H1 (cell line): ENCODE data around the gene NOS1AP. TPM values are rescaled to one million over a fixed set of nuclear protein-coding genes. Genes with fewer than 3 reads are reported as not detected.
A peak's percentile ranks its signal among the peaks of the same experiment; 100 is the strongest.

Experiments used
- CTCF ChIA-PET: fragments of 300-600 bp; sonication (Branson Sonifier 250); formaldehyde crosslinking; loops from one replicate; lab custom pipeline; 2021; ENCODE audit not compliant: partially characterized antibody; lab: Charles Lee
- POLR2A ChIA-PET: fragments of 300-600 bp; sonication (Branson Sonifier 250); formaldehyde crosslinking; loops from one replicate; lab custom pipeline; 2021; ENCODE audit warnings: inconsistent platforms; ENCODE audit not compliant: partially characterized antibody; lab: Charles Lee
- DNase-seq, 2 experiments: peaks; one replicate each; pipeline versions ENCODE4 v3.0.0 to v3.0.0-alpha.2; 2010 to 2022; ENCODE audit warnings: low spot score in 2 of 2, low read depth in 1 of 2, mixed read lengths in 1 of 2
- FAIRE-seq: peaks from 2 replicates; lab custom pipeline; 2011; peaks lifted over from hg19 to GRCh38; lab: Jason Lieb, UNC
- H2AFZ ChIP-seq: 2 replicates; pipeline ENCODE4 v1.8.1; 2012; ENCODE audit warnings: low read length, inconsistent platforms
- H2AK5ac ChIP-seq: 2 replicates; pipeline ENCODE4 v1.6.1; 2013; ENCODE audit warnings: low read depth, low read length
- H2BK120ac ChIP-seq: replicated peaks from 2 replicates; pipeline ENCODE3; 2013; ENCODE audit warnings: low read depth, low read length, inconsistent platforms
- H2BK12ac ChIP-seq: 2 replicates; pipeline ENCODE4 v1.6.1; 2013; ENCODE audit warnings: low read depth, low read length
- H2BK15ac ChIP-seq: 2 replicates; pipeline ENCODE4 v1.6.1; 2013; ENCODE audit warnings: low read length
- H2BK20ac ChIP-seq: 2 replicates; pipeline ENCODE4 v1.6.1; 2013; ENCODE audit warnings: low read length
- H2BK5ac ChIP-seq: 2 replicates; pipeline ENCODE4 v1.6.1; 2013; ENCODE audit warnings: low read depth, low read length
- H3K14ac ChIP-seq: 2 replicates; pipeline ENCODE4 v1.6.1; 2013; ENCODE audit warnings: inconsistent platforms; ENCODE audit not compliant: insufficient read length
- H3K18ac ChIP-seq: 2 replicates; pipeline ENCODE4 v1.6.1; 2013; ENCODE audit warnings: low read length; ENCODE audit errors: extremely low read depth
- H3K23ac ChIP-seq: 2 replicates; pipeline ENCODE4 v1.6.1; 2013; ENCODE audit warnings: inconsistent platforms; ENCODE audit not compliant: insufficient read length
- H3K23me2 ChIP-seq: 2 replicates; pipeline ENCODE4 v1.6.1; 2013; ENCODE audit warnings: low read depth, low read length
- H3K27ac ChIP-seq: 2 replicates; pipeline ENCODE4 v1.6.1; 2011; ENCODE audit warnings: low read depth, low read length, inconsistent platforms
- H3K27me3 ChIP-seq, 4 experiments: replicated peaks in 1 of 4; 1 replicate in 1 of 4; 2 replicates in 3 of 4; pipeline versions ENCODE4 v1.6.1 to v1.8.1; 2011 to 2013; ENCODE audit warnings: low read length in 3 of 4, mild to moderate bottlenecking in 3 of 4, inconsistent platforms in 2 of 4, mixed read lengths in 2 of 4, moderate library complexity in 1 of 4; ENCODE audit not compliant: control insufficient read depth in 3 of 4, insufficient read depth in 3 of 4; ENCODE audit errors: extremely low read depth in 1 of 4
- H3K36me3 ChIP-seq, 4 experiments: 2 replicates each; pipeline versions ENCODE4 v1.6.1 to v1.8.1; 2011 to 2013; ENCODE audit warnings: mild to moderate bottlenecking in 4 of 4, low read length in 3 of 4, moderate library complexity in 2 of 4, control low read depth in 1 of 4, inconsistent platforms in 1 of 4; ENCODE audit not compliant: insufficient read depth in 4 of 4, control insufficient read depth in 2 of 4
- H3K4ac ChIP-seq: replicated peaks from 2 replicates; pipeline ENCODE3; 2013; ENCODE audit warnings: low read length, low read depth, mixed read lengths, inconsistent platforms; ENCODE audit not compliant: insufficient read length
- H3K4me1 ChIP-seq, 4 experiments: replicated peaks in 1 of 4; 1 replicate in 1 of 4; 2 replicates in 3 of 4; pipeline versions ENCODE4 v1.6.1 to v1.8.1; 2011 to 2013; ENCODE audit warnings: low read length in 3 of 4, inconsistent platforms in 2 of 4, mixed read lengths in 1 of 4; ENCODE audit not compliant: insufficient read depth in 4 of 4, control insufficient read depth in 3 of 4
- H3K4me2 ChIP-seq, 2 experiments: 2 replicates each; pipeline versions ENCODE4 v1.6.1 to v1.8.1; 2011 to 2013; ENCODE audit warnings: low read depth in 2 of 2, low read length in 2 of 2, control low read depth in 1 of 2, inconsistent platforms in 1 of 2, mild to moderate bottlenecking in 1 of 2; ENCODE audit not compliant: insufficient read depth in 1 of 2
- H3K4me3 ChIP-seq, 4 experiments: fragments of 200-600, 300-600 bp in 1 of 4; sonication (generic), shearing (Covaris generic), sonication (Bioruptor Twin) in 1 of 4; 2 replicates each; pipeline versions ENCODE4 v1.5.1 to v1.8.1; 2011 to 2016; ENCODE audit warnings: low read length in 4 of 4, low read depth in 3 of 4, control low read depth in 2 of 4, inconsistent platforms in 2 of 4, mild to moderate bottlenecking in 2 of 4, mixed read lengths in 1 of 4, moderate library complexity in 1 of 4; ENCODE audit not compliant: insufficient read depth in 2 of 4; ENCODE audit errors: extremely low read depth in 1 of 4
- H3K56ac ChIP-seq: replicated peaks from 2 replicates; pipeline ENCODE3; 2013; ENCODE audit warnings: low read depth, mild to moderate bottlenecking, mixed read lengths, low read length, inconsistent platforms; ENCODE audit not compliant: insufficient read length
- H3K79me1 ChIP-seq: 2 replicates; pipeline ENCODE4 v1.6.1; 2013; ENCODE audit warnings: low read depth, low read length, control low read depth
- H3K79me2 ChIP-seq, 2 experiments: 2 replicates each; pipeline versions ENCODE4 v1.6.1 to v1.8.1; 2012 to 2013; ENCODE audit warnings: low read length in 2 of 2, mild to moderate bottlenecking in 2 of 2, inconsistent platforms in 1 of 2; ENCODE audit not compliant: insufficient read depth in 2 of 2, control insufficient read depth in 1 of 2
- H3K9ac ChIP-seq, 4 experiments: replicated peaks in 1 of 4; 1 replicate in 1 of 4; 2 replicates in 3 of 4; pipeline versions ENCODE4 v1.6.1 to v1.8.1; 2011 to 2013; ENCODE audit warnings: low read depth in 3 of 4, low read length in 3 of 4, control low read depth in 2 of 4, mild to moderate bottlenecking in 2 of 4, moderate library complexity in 2 of 4, inconsistent platforms in 1 of 4; ENCODE audit errors: extremely low read depth in 1 of 4
- H3K9me3 ChIP-seq, 2 experiments: 2 replicates each; pipeline versions ENCODE4 v1.6.1 to v1.8.1; 2012 to 2013; ENCODE audit warnings: mild to moderate bottlenecking in 2 of 2, moderate library complexity in 2 of 2, control low read depth in 1 of 2, inconsistent platforms in 1 of 2, low read depth in 1 of 2, low read length in 1 of 2, mixed read lengths in 1 of 2; ENCODE audit not compliant: insufficient read depth in 2 of 2
- H4K20me1 ChIP-seq, 2 experiments: replicated peaks in 1 of 2; 2 replicates each; pipeline versions ENCODE3 to v1.8.1; 2011 to 2013; ENCODE audit warnings: inconsistent platforms in 2 of 2, low read length in 2 of 2, mild to moderate bottlenecking in 1 of 2; ENCODE audit not compliant: insufficient read depth in 2 of 2, control insufficient read depth in 1 of 2
- H4K5ac ChIP-seq: 2 replicates; pipeline ENCODE4 v1.6.1; 2013; ENCODE audit warnings: low read length, low read depth, mixed read lengths, inconsistent platforms; ENCODE audit not compliant: insufficient read length
- H4K8ac ChIP-seq: 2 replicates; pipeline ENCODE4 v1.8.0; 2013; ENCODE audit warnings: mild to moderate bottlenecking, moderate library complexity, low read length, inconsistent platforms; ENCODE audit not compliant: insufficient read depth; ENCODE audit errors: extremely low read depth
- H4K91ac ChIP-seq: replicated peaks from 2 replicates; pipeline ENCODE3; 2013; ENCODE audit warnings: low read length, mixed read lengths, inconsistent platforms; ENCODE audit not compliant: insufficient read length
- CEBPB ChIP-seq: IDR thresholded peaks from 2 replicates; pipeline ENCODE4 v1.6.1; 2012; ENCODE audit warnings: low read depth, low read length
- CHD2 ChIP-seq: IDR thresholded peaks from 2 replicates; pipeline ENCODE4 v1.6.1; 2012; ENCODE audit warnings: low read length, improper control_type of control experiment
- FOSL1 ChIP-seq: IDR thresholded peaks from 2 replicates; pipeline ENCODE4 v1.6.1; 2011; ENCODE audit warnings: mild to moderate bottlenecking, low read depth, low read length, moderate library complexity; ENCODE audit not compliant: insufficient read depth
- KDM4A ChIP-seq: IDR thresholded peaks from one replicate; pipeline ENCODE4 v1.7.1; 2012; ENCODE audit warnings: low read depth, mild to moderate bottlenecking, moderate library complexity, low read length, inconsistent platforms; ENCODE audit not compliant: severe bottlenecking
- KDM5A ChIP-seq: fragments of 200-600 bp; IDR thresholded peaks from 2 replicates; pipeline ENCODE4 v1.7.1; 2012; ENCODE audit warnings: mild to moderate bottlenecking, low read length, inconsistent platforms, mixed read lengths
- NRF1 ChIP-seq: IDR thresholded peaks from 2 replicates; pipeline ENCODE4 v1.6.1; 2011; ENCODE audit warnings: mild to moderate bottlenecking, low read depth, low read length, improper control_type of control experiment
- POLR2A ChIP-seq, 2 experiments: IDR thresholded peaks; 1 replicate in 1 of 2; 2 replicates in 1 of 2; pipeline ENCODE4 v1.6.1; 2011; ENCODE audit warnings: low read depth in 2 of 2, low read length in 2 of 2, mild to moderate bottlenecking in 2 of 2; ENCODE audit errors: control extremely low read depth in 1 of 2
- RFX5 ChIP-seq: IDR thresholded peaks from 2 replicates; pipeline ENCODE4 v1.6.1; 2011; ENCODE audit warnings: low read depth, low read length, improper control_type of control experiment, borderline replicate concordance
- RNF2 ChIP-seq: fragments of 200-900, 300-1000 bp; sonication (generic); IDR thresholded peaks from 2 replicates; pipeline ENCODE4 v1.7.1; 2016; ENCODE audit warnings: borderline replicate concordance, low read depth, mild to moderate bottlenecking, antibody characterized with exemption, low read length; ENCODE audit not compliant: poor library complexity, severe bottlenecking; ENCODE audit errors: missing control alignments
- TAF1 ChIP-seq: IDR thresholded peaks from 2 replicates; pipeline ENCODE4 v1.6.1; 2011; ENCODE audit warnings: mild to moderate bottlenecking, low read depth, low read length
- ZNF274 ChIP-seq: IDR thresholded peaks from 2 replicates; pipeline ENCODE4 v1.7.0; 2012; ENCODE audit warnings: low read length, borderline replicate concordance; ENCODE audit errors: extremely low read depth
- WGBS, 2 experiments: shearing (Covaris generic) in 1 of 2; methylation state at CpG; one replicate each; pipeline versions ENCODE4 v1.1.6 to v1.1.7; 2013 to 2015; ENCODE audit warnings: low lambda C conversion rate in 2 of 2, mixed read lengths in 2 of 2, inconsistent platforms in 1 of 2, low coverage in 1 of 2, missing lambda C conversion rate in 1 of 2; ENCODE audit not compliant: insufficient replicate concordance in 2 of 2, insufficient coverage in 1 of 2, insufficient read length in 1 of 2; ENCODE audit errors: extremely low coverage in 1 of 2, missing lambda C conversion rate in 1 of 2; 5-methylcytosine and 5-hydroxymethylcytosine counted together
- polyA plus RNA-seq, 7 experiments: library from polyadenylated mRNA; depleted of rRNA in 3 of 7; stranded (reverse) in 5 of 7; unstranded in 2 of 7; fragments of >200 nt in 5 of 7; fragments of 200-250 nt in 2 of 7; gene quantifications; 1 replicate in 5 of 7; 2 replicates in 1 of 7; 4 replicates in 1 of 7; pipeline versions ENCODE4 v1.2.1 to v1.2.3, GENCODE V29; 2011 to 2013; ENCODE audit warnings: missing spikeins in 2 of 7, mixed read lengths in 2 of 7
- total RNA-seq: library from RNA; stranded (reverse); fragmentation: NEBNext Ultra II Directional; extraction: Animal tissue kit (Norgen Biotek cat#: 25700); gene quantifications from 2 replicates; pipeline ENCODE4 v1.2.1, GENCODE V29; 2021
- TF ChIP-seq, protein P1 (sequence below), 3 experiments: IDR thresholded peaks; 1 replicate in 2 of 3; 2 replicates in 1 of 3; pipeline versions ENCODE4 v1.5.1 to v1.6.1; 2011; ENCODE audit warnings: low read length in 3 of 3, mild to moderate bottlenecking in 3 of 3, inconsistent platforms in 2 of 3, low read depth in 1 of 3, moderate library complexity in 1 of 3; ENCODE audit not compliant: insufficient read depth in 1 of 3; ENCODE audit errors: control extremely low read depth in 1 of 3

The NOS1AP gene
- total and polyA plus RNA-seq, 2 of the 8 experiments (the other 6 are each of a cell fraction or from before 2014, with no cell fraction given): 2.4 to 12.1 TPM

DNA sequence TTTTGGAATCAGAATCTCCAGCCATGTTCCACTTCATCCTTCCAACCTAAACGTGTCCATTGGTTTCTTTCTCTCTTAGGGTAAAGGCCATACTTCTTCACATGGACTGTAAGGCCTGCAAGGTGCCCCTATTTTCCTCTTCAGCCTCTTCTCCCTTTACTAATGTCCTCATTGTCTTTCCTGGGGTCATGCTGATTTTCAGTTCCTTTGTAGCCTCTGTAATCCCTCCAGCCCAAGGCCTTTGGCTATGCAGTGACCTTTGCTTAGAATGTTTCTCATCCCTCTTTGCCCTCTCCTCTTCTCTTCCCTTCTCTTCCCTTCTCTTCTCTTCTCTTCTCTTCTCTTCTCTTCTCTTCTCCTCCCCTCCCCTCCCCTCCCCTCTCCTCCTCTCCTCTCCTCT, 194.6 kb downstream of the NOS1AP start:
- H3K4ac ChIP-seq: no peak overlapping the region
- H3K4me2 ChIP-seq: no peak overlapping the region
- no peak overlapping the region for H2BK20ac ChIP-seq
- ChIA-PET POLR2A (no interaction called here), CTCF (interaction anchor here (1.1 kb wide), 1 partner anchor 12 kb away, joined by 3 read pairs; no protein-coding TSS in a partner anchor)
- no peak overlapping the region for H3K9ac ChIP-seq
- no peak overlapping the region for H2AK5ac ChIP-seq
- no peak overlapping the region for H2AFZ ChIP-seq
- no peak overlapping the region for H4K8ac ChIP-seq
- FAIRE-seq: peak; percentile 63
- H3K4me1 ChIP-seq: no peaks in the 10 kb centered on the region
- 79% methylated on average over 1 of the region's 1 CpG; no CpG with 5 or more reads in 1 of the 2 experiments for WGBS, 2 experiments
- H3K14ac ChIP-seq: no peak overlapping the region
- H3K36me3 ChIP-seq: no peaks in the 10 kb centered on the region
- H3K9me3 ChIP-seq: no peaks in the 10 kb centered on the region
- no peaks in the 10 kb centered on the region for H3K79me2 ChIP-seq
- H3K27ac ChIP-seq: no peak overlapping the region
- H3K4me3 ChIP-seq: no peak overlapping the region
- H4K5ac ChIP-seq: no peak overlapping the region
- no peak overlapping the region for H2BK12ac ChIP-seq
- H4K20me1 ChIP-seq: no peaks in the 10 kb centered on the region
- no peak overlapping the region for H2BK120ac ChIP-seq
- no peak overlapping the region for H2BK15ac ChIP-seq
- H4K91ac ChIP-seq: no peak overlapping the region
- H3K23ac ChIP-seq: no peak overlapping the region
- H3K79me1 ChIP-seq: no peaks in the 10 kb centered on the region
- H3K27me3 ChIP-seq: no peaks in the 10 kb centered on the region
- DNase-seq: no peak
- no peaks in the 10 kb centered on the region for H3K23me2 ChIP-seq
- H3K56ac ChIP-seq: no peak overlapping the region
- no peak overlapping the region for H2BK5ac ChIP-seq
- no peak overlapping the region for H3K18ac ChIP-seq
- TF ChIP-seq, protein P1, sequence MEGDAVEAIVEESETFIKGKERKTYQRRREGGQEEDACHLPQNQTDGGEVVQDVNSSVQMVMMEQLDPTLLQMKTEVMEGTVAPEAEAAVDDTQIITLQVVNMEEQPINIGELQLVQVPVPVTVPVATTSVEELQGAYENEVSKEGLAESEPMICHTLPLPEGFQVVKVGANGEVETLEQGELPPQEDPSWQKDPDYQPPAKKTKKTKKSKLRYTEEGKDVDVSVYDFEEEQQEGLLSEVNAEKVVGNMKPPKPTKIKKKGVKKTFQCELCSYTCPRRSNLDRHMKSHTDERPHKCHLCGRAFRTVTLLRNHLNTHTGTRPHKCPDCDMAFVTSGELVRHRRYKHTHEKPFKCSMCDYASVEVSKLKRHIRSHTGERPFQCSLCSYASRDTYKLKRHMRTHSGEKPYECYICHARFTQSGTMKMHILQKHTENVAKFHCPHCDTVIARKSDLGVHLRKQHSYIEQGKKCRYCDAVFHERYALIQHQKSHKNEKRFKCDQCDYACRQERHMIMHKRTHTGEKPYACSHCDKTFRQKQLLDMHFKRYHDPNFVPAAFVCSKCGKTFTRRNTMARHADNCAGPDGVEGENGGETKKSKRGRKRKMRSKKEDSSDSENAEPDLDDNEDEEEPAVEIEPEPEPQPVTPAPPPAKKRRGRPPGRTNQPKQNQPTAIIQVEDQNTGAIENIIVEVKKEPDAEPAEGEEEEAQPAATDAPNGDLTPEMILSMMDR (IDR thresholded peaks at IDR 0.05; ENCODE audit: control extremely low read depth in 1 of 3, insufficient read depth in 1 of 3, low read depth in 1 of 3, low read length in 3 of 3): no peak
- TF ChIP-seq ZNF274 (no peak), POLR2A (IDR thresholded peaks at IDR 0.05; ENCODE audit: control extremely low read depth in 1 of 2, low read depth in 2 of 2, low read length in 2 of 2) (no peak), RFX5 (no peak), RNF2 (no peak), CHD2 (no peak), CEBPB (no peak), KDM4A (no peak), NRF1 (no peak), KDM5A (no peak), FOSL1 (no peak), TAF1 (no peak)
